Neural progenitor cell (in vitro differentiated cells): Measurements from ENCODE around the gene SFXN5.
A peak's percentile ranks its signal among the peaks of the same experiment; 100 is the strongest.

ENCODE experiments used
- CTCF ChIP-seq: fragments of 200-600 bp; sonication (generic); IDR thresholded peaks from 2 replicates; pipeline ENCODE4 v1.5.1; 2017; ENCODE audit warnings: antibody characterized with exemption, mild to moderate bottlenecking
- EZH2 ChIP-seq: fragments of 200-600 bp; sonication (generic); IDR thresholded peaks from 2 replicates; pipeline ENCODE4 v1.6.1; 2017; ENCODE audit warnings: antibody characterized with exemption, mild to moderate bottlenecking, moderate library complexity

DNA sequence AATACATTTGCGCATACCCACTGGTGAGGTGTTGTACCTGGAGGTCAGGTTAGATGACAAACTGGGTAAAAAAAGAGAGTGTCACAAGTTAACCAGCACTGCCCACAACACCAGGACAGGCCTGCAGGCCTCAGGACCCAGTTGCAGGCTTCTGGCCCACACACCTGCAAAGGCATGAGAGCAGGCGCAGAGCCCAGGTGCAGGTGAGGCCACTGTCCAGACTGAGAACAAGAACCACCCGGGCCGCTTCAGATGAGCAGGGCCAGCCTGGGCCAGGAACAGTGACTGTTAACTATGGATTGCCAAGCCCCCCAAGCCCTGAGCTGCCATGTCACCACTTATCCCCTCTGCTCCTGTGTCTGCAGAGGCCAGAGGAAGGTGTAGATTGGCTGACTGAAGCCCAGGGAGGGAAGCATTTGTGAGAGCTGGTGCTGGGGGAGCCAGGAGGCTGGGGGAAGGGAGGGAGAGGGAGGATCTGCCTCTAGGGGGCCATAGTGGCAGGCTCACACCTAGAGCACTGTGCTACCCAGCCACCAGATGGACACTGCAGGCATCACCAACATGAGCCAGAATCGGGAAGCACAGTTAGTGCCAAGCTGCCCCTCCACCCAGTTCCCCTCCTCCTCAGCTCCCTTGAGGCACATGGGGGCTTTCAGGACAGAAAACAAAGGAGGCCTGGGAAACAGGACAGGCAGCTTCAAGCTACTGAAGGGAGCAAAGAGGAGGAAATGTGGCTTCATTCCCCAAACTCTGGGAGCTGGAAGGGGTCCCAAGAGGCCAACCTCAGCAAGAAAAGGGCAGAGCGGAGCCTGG is 35.4 kb downstream of the SFXN5 start:
- TF ChIP-seq CTCF (peak; percentile 44), EZH2 (no peak)
